Kasumi-1 (cell line): ENCODE data around the gene SCO2.
A peak's percentile ranks its signal among the peaks of the same experiment; 100 is the strongest.

ENCODE experiments used
- DNase-seq, 2 experiments: peaks; one replicate each; lab custom pipeline; 2025; lab: John Stamatoyannopoulos, UW

The SCO2 gene

GRCh38 chr22:50502096-50502495 lies 23.3 kb downstream of the SCO2 start:
- DNase-seq: no peak

DNA sequence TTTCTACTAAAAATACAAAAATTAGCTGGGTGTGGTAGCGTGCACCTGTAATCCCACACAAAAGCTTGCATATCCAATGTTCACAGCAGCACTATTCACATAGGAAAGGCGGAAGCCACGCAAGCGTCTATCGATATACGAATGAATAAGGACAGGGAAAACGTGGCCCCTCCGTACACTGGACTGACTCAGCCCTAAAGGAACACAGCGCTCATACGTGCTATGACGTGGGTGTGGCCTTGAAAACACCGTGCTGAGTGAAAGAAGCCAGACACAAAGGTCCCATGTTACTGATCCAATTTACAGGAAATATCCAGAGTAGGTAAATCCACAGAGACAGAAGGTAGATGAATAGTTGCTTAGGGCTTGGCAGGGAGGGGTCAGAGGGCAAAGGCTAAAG lies 24.9 kb downstream of the SCO2 start:
- no peak for DNase-seq

DNA sequence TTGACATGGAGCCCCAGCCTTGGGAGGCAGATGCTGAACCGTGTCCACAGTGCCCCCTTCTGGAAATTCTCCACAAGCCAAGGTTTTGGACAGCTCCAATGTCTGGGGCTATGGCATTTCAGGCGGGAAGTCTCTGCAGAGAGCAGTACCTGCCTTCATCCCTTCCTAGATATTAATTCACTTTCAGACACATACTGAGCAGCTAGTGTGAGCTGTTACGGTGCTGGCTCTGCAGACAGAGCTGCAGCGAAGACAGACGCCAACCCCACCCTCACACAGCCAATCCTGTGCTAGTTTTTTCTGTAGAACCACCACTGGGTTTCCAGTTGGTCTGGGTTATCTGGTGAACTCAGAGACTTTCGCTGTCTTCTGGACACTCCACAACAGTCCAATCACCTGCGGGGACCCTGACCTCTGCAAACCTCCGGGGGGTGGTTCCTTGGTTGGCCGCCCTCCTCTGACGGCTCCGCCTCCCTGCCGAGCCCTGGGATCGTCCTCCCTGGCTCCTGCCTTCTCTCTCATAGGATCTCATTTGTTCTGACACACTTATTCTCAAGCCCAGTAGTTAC lies 27.0 kb downstream of the SCO2 start:
- DNase-seq: peak; percentile 48 to 79

GRCh38 chr22:50497093-50497492 lies 28.3 kb downstream of the SCO2 start:
- no peak for DNase-seq

GRCh38 chr22:50490531-50491308 lies 34.7 kb downstream of the SCO2 start:
- DNase-seq: peak; percentile 44 to 47

DNA sequence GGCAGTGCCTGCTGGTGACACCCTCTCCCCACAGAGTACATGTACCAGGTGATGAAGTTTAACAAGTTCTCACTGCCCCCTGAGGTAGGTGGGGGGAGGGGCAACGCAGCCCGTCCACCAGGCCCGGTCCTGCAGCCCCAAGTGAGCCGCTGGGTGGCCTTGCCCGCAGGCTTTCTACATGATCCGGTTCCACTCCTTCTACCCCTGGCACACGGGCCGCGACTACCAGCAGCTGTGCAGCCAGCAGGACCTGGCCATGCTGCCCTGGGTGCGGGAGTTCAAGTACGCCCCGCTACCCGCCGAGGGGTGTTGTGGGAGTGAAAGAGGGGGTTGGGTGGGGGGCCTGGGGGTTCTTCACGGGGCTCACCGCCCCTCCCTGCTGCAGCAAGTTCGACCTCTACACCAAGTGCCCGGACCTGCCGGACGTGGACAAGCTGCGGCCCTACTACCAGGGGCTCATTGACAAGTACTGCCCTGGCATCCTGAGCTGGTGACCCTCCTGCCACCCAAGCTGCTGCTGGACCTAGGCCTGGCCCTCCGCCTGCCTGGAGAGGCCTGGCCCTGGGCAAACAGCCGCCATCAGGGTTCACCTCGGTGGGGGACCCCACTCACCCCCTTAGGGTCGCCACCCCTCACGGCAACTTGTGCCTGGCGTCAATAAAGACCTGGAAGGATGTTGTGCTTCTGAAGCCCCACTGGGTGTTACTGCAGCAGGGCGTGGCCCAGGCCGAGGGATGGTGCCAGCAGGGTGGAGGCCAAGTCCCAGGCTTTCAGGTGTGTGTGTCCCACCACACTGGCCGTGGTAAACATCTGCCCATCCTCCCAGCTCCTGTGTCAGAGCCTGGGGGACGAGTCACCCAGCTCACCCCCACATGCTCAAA lies 35.8 kb downstream of the SCO2 start:
- no peak for DNase-seq

- no peak for DNase-seq
These were observed 36.5 kb downstream of the SCO2 start for GRCh38 chr22:50488886-50489285.

- no peak for DNase-seq
These were observed 37.3 kb downstream of the SCO2 start for GRCh38 chr22:50488006-50488677.

DNA sequence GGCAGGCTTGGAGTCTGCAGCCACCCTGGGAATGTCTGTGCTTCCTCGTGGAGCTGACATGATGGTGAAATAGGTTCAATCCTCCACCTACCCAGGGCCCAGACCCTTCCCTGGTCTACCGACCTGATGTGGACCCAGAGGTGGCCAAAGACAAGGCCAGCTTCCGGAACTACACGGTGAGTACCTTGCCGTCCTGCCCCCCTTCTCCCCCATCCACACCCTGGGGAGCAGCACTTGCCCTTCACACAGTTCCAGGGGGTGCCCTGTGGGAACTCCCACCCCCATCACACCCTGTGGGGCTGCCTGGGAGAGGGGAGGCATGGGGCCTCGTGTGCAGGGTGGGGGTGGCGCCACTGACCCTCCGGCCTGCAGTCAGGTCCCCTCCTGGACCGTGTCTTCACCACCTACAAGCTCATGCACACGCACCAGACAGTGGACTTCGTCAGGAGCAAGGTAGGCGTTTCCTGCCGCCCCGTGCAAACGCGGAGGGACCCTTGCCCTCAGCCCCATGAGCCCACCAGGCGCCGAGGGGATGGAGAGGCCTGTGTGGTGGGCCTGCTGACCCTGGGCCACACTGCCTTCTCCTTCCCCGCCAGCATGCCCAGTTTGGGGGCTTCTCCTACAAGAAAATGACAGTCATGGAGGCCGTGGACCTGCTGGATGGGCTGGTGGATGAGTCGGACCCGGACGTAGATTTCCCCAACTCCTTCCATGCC lies 38.0 kb downstream of the SCO2 start:
- DNase-seq: no peak

- no peak for DNase-seq
These were observed 38.7 kb downstream of the SCO2 start, which contains the start of gene MIOX for GRCh38 chr22:50486561-50487289. Gene MIOX (plus strand): TSS chr22:50486859. CDS start chr22:50486898, 39 bp downstream.

- DNase-seq: no peak
These were observed 39.9 kb downstream of the SCO2 start for GRCh38 chr22:50485221-50486131.

GRCh38 chr22:50483977-50484853 lies 41.2 kb downstream of the SCO2 start:
- DNase-seq: no peak

DNA sequence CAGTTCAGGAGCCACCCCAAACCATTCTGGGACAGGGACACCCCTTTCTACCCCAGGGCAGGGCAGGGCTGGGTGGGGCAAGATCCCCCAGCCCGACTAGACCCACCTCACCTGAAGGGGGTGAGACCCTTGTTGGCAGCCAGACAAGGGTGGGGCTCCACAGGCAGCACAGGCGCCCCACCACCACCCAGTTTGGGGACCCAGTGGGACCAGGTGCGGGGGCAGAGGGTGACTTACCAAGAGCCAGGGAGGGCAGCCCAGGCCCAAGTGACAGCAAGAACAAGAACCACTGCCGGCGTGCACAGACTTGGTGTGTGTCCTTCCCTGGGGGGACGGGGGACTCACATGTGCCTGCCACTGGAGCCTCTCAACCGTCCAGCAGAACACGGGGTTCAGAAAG lies 41.8 kb downstream of the SCO2 start:
- DNase-seq: no peak

- DNase-seq: no peak
These were observed 42.3 kb downstream of the SCO2 start for GRCh38 chr22:50483106-50483505.

- DNase-seq: no peak
These were observed 43.0 kb downstream of the SCO2 start for GRCh38 chr22:50482107-50483074.

GRCh38 chr22:50481440-50482106 lies 43.8 kb downstream of the SCO2 start, which contains the start of gene ADM2:
Gene ADM2 (plus strand): TSS chr22:50481543. CDS start chr22:50481848, 305 bp downstream.
- DNase-seq: no peak

DNA sequence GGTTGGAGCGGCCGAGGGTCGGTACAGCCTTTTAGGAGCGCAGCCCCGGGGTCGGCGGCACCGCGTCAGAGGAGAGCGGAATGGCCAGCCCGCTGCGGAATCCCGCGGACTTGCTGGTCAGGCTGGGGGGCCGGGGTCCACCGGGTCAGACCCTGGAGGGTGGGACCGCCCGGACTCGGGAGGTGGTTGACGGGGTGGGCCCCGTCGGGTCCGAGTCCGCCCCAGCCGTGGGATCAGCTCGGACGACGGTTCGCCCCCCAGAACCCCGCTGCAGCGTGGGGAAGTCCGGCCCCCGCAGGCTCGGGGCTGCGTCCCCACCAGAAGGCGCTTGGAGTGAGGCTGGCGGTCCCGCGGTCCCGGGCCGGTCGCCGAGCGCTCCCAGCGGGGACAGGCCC lies 44.4 kb downstream of the SCO2 start:
- no peak for DNase-seq
